Measurements from ENCODE around the gene TDO2. TPM values are rescaled to one million over a fixed set of nuclear protein-coding genes. Genes with fewer than 3 reads are reported as not detected.

Gene TDO2
- total RNA-seq, 2 donors from 2014 or later, result 0.09 to 4.8 TPM

- DNase-seq (ENCODE audit: low spot score), result no peak
- Histone ChIP-seq H3K27me3 (replicated peaks; ENCODE audit: insufficient read depth) (no peaks in the 10 kb centered on the region), H3K36me3 (no peaks in the 10 kb centered on the region), H3K4me3 (no peak overlapping the region), H3K27ac (no peak overlapping the region), H3K4me1 (replicated peaks) (peaks cover 4% of the 10 kb centered on the region), H3K9me3 (no peaks in the 10 kb centered on the region)
- TF ChIP-seq, protein P1, sequence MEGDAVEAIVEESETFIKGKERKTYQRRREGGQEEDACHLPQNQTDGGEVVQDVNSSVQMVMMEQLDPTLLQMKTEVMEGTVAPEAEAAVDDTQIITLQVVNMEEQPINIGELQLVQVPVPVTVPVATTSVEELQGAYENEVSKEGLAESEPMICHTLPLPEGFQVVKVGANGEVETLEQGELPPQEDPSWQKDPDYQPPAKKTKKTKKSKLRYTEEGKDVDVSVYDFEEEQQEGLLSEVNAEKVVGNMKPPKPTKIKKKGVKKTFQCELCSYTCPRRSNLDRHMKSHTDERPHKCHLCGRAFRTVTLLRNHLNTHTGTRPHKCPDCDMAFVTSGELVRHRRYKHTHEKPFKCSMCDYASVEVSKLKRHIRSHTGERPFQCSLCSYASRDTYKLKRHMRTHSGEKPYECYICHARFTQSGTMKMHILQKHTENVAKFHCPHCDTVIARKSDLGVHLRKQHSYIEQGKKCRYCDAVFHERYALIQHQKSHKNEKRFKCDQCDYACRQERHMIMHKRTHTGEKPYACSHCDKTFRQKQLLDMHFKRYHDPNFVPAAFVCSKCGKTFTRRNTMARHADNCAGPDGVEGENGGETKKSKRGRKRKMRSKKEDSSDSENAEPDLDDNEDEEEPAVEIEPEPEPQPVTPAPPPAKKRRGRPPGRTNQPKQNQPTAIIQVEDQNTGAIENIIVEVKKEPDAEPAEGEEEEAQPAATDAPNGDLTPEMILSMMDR (IDR thresholded peaks at IDR 0.05), result no peak
- no peak for TF ChIP-seq POLR2AphosphoS5 (IDR thresholded peaks at IDR 0.05)
- no peak for TF ChIP-seq POLR2A (IDR thresholded peaks at IDR 0.05)
- intact Hi-C loops (cut with DNase I), result no loop called here
- WGBS, result 62% methylated on average over 4 of the region's 4 CpGs
Measured at GRCh38 chr4:155935389-155935986, 32.0 kb downstream of the TDO2 start.

- no peak for TF ChIP-seq POLR2A (IDR thresholded peaks at IDR 0.05)
- no peak for TF ChIP-seq POLR2AphosphoS5 (IDR thresholded peaks at IDR 0.05)
- TF ChIP-seq, protein P1 (IDR thresholded peaks at IDR 0.05), result no peak
- Histone ChIP-seq H3K4me1 (replicated peaks) (no peaks in the 10 kb centered on the region), H3K27ac (no peak overlapping the region), H3K27me3 (replicated peaks; ENCODE audit: insufficient read depth) (no peaks in the 10 kb centered on the region), H3K9me3 (no peaks in the 10 kb centered on the region), H3K36me3 (no peaks in the 10 kb centered on the region), H3K4me3 (no peak overlapping the region)
- 68% methylated on average over 6 of the region's 6 CpGs for WGBS
- DNase-seq (ENCODE audit: low spot score), result no peak
- intact Hi-C loops (cut with DNase I), result no loop called here
Measured at GRCh38 chr4:155941085-155941790, 37.7 kb downstream of the TDO2 start.

GRCh38 chr4:155941820-155942219, 38.3 kb downstream of the TDO2 start:
- Histone ChIP-seq H3K27ac (no peak overlapping the region), H3K27me3 (replicated peaks; ENCODE audit: insufficient read depth) (no peaks in the 10 kb centered on the region), H3K4me1 (replicated peaks) (no peaks in the 10 kb centered on the region), H3K4me3 (no peak overlapping the region), H3K36me3 (no peaks in the 10 kb centered on the region), H3K9me3 (no peaks in the 10 kb centered on the region)
- intact Hi-C loops (cut with DNase I), result no loop called here
- DNase-seq (ENCODE audit: low spot score), result no peak
- WGBS, result 100% methylated on average over 1 of the region's 1 CpG
- TF ChIP-seq POLR2AphosphoS5 (IDR thresholded peaks at IDR 0.05) (no peak), POLR2A (IDR thresholded peaks at IDR 0.05) (no peak)
- TF ChIP-seq, protein P1 (IDR thresholded peaks at IDR 0.05), result no peak

DNA sequence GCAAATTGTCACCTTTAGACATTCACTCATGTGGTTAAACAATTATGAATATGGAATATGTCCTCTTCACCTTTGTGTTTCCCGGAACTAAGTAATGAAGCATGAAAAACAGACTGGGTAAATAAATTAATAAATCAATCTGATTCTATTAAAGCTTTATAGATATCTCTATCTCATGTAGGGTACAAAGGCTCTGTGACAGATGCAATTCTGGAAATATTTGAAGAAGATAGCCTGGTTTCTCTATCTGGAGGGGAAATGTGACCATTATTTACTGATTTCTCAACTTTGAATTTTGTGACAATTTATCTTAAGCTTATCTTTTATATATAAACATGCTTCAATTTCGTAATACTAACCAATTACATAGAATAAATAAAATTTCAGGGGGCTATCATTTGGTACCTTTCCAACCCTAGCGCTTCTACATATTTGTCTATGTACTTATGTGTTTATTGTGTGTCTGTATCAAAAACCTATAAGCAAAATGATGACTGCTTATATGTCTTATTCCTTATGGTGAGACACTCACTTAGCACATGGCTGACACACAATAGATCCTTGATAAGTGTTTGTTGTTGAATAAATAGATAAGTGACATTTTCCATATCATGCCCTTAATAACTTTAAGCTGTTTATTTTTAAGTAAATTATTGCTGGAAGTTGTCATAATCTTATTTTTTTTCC, 40.3 kb downstream of the TDO2 start:
- no peaks in the 10 kb centered on the region for H3K27me3 ChIP-seq (replicated peaks; ENCODE audit: insufficient read depth)
- no peak overlapping the region for H3K4me3 ChIP-seq
- TF ChIP-seq, protein P1 (IDR thresholded peaks at IDR 0.05), result no peak
- no peak for TF ChIP-seq POLR2AphosphoS5 (IDR thresholded peaks at IDR 0.05)
- TF ChIP-seq POLR2A (IDR thresholded peaks at IDR 0.05), result no peak
- 78% methylated on average over 3 of the region's 3 CpGs for WGBS
- no peak overlapping the region for H3K27ac ChIP-seq
- intact Hi-C loops (cut with DNase I), result no loop called here
- no peaks in the 10 kb centered on the region for H3K36me3 ChIP-seq
- no peak for DNase-seq (ENCODE audit: low spot score)
- no peaks in the 10 kb centered on the region for H3K9me3 ChIP-seq
- H3K4me1 ChIP-seq (replicated peaks), result no peaks in the 10 kb centered on the region

Measured in prostate gland (tissue), 2 donors.